GM19193 (cell line): ENCODE data around the gene HOXC6.

ENCODE experiments used
- POLR2A ChIP-seq: IDR thresholded peaks from 4 replicates; pipeline ENCODE4 v1.6.1; 2011; ENCODE audit not compliant: insufficient read depth, insufficient read length; ENCODE audit errors: extremely low read depth

Gene HOXC6

GRCh38 chr12:54028314-54029201 is at the start of gene HOXC6:
TSS of gene HOXC6 (plus strand) at chr12:54028440. CDS start at chr12:54028522, 82 bp downstream.
- no peak for TF ChIP-seq POLR2A

- no peak for TF ChIP-seq POLR2A
These were observed 49.5 kb upstream of the HOXC6 start for GRCh38 chr12:53978477-53979356.

- TF ChIP-seq POLR2A, result no peak
These were observed 48.0 kb upstream of the HOXC6 start for GRCh38 chr12:53980104-53980801.

- TF ChIP-seq POLR2A, result no peak
These were observed 47.3 kb upstream of the HOXC6 start for GRCh38 chr12:53980802-53981496.

- TF ChIP-seq POLR2A, result no peak
These were observed 46.3 kb upstream of the HOXC6 start for GRCh38 chr12:53981634-53982565.

- no peak for TF ChIP-seq POLR2A
These were observed 45.3 kb upstream of the HOXC6 start for GRCh38 chr12:53982648-53983567.

GRCh38 chr12:53983568-53983949 is 44.7 kb upstream of the HOXC6 start:
- no peak for TF ChIP-seq POLR2A

- no peak for TF ChIP-seq POLR2A
These were observed 44.2 kb upstream of the HOXC6 start for GRCh38 chr12:53983950-53984572.

- TF ChIP-seq POLR2A, result no peak
These were observed 43.1 kb upstream of the HOXC6 start, which contains the start of gene HOXC10 for GRCh38 chr12:53984901-53985691. TSS of gene HOXC10 (plus strand) at chr12:53985146. CDS start at chr12:53985260, 114 bp downstream.

- no peak for TF ChIP-seq POLR2A
These were observed 42.6 kb upstream of the HOXC6 start for GRCh38 chr12:53985692-53985993.

- TF ChIP-seq POLR2A, result no peak
These were observed 42.1 kb upstream of the HOXC6 start for GRCh38 chr12:53985994-53986685.
